CD4-positive, alpha-beta T cell treated with Interleukin-15 for 1 hour (primary cell): ENCODE results near the gene ARMH2.
"Not testable (repeated sequence)": the region's sequence is repeated elsewhere in the genome, so short reads cannot be mapped to it uniquely, and the experiment has no call there.

Experiments used
- DNase-seq: peaks from one replicate; pipeline ENCODE4 v3.0.0-alpha.2; 2020

The ARMH2 gene

GRCh38 chr6:24809728-24810127 lies 11.0 kb upstream of the ARMH2 start:
- DNase-seq, result no peak

GRCh38 chr6:24807584-24807983 lies 8.9 kb upstream of the ARMH2 start:
- no peak for DNase-seq

- no peak for DNase-seq
Measured at GRCh38 chr6:24802271-24803059, 3.7 kb upstream of the ARMH2 start.

- DNase-seq, result no peak
Measured at GRCh38 chr6:24799541-24799915, 811 bp upstream of the ARMH2 start.

GRCh38 chr6:24797596-24798216 lies 1.0 kb downstream of the ARMH2 start:
- no peak for DNase-seq

GRCh38 chr6:24796616-24797290 lies 2.0 kb downstream of the ARMH2 start:
- DNase-seq, result no peak

GRCh38 chr6:24795106-24795505 lies 3.6 kb downstream of the ARMH2 start:
- no peak for DNase-seq

- DNase-seq, result no peak
Measured at GRCh38 chr6:24788031-24788665, 10.6 kb downstream of the ARMH2 start.

GRCh38 chr6:24780206-24780605 lies 18.5 kb downstream of the ARMH2 start:
- no peak for DNase-seq

GRCh38 chr6:24779416-24780016 lies 19.2 kb downstream of the ARMH2 start:
- no peak for DNase-seq

GRCh38 chr6:24778878-24779277 lies 19.8 kb downstream of the ARMH2 start:
- no peak for DNase-seq

GRCh38 chr6:24778121-24778520 lies 20.6 kb downstream of the ARMH2 start:
- no peak for DNase-seq

GRCh38 chr6:24777227-24777626 lies 21.5 kb downstream of the ARMH2 start:
- no peak for DNase-seq

GRCh38 chr6:24775520-24776058 lies 23.1 kb downstream of the ARMH2 start:
- no peak for DNase-seq

GRCh38 chr6:24774696-24775519 lies 23.8 kb downstream of the ARMH2 start, which contains the start of gene GMNN:
GMNN (plus strand) TSS chr6:24774937; CDS start chr6:24777247, 2,310 bp downstream.
- DNase-seq, result peak; percentile 96

- no peak for DNase-seq
Measured at GRCh38 chr6:24768361-24768760, 30.4 kb downstream of the ARMH2 start.

GRCh38 chr6:24766680-24767462 lies 31.8 kb downstream of the ARMH2 start:
- no peak for DNase-seq

- not testable (repeated sequence) for DNase-seq
Measured at GRCh38 chr6:24765968-24766367, 32.7 kb downstream of the ARMH2 start.

- not testable (repeated sequence) for DNase-seq
Measured at GRCh38 chr6:24764833-24765828, 33.6 kb downstream of the ARMH2 start.

GRCh38 chr6:24763578-24763977 lies 35.1 kb downstream of the ARMH2 start:
- DNase-seq, result no peak
